GM21786 (cell line): Measurements from ENCODE around the gene PHF14.
A peak's percentile ranks its signal among the peaks of the same experiment; 100 is the strongest.

ENCODE experiments used
- ATAC-seq: cut with Tn5 transposase; IDR thresholded peaks from one replicate; pipeline ENCODE4 v1.9.1; 2021; ENCODE audit not compliant: unreplicated experiment

The PHF14 gene

DNA sequence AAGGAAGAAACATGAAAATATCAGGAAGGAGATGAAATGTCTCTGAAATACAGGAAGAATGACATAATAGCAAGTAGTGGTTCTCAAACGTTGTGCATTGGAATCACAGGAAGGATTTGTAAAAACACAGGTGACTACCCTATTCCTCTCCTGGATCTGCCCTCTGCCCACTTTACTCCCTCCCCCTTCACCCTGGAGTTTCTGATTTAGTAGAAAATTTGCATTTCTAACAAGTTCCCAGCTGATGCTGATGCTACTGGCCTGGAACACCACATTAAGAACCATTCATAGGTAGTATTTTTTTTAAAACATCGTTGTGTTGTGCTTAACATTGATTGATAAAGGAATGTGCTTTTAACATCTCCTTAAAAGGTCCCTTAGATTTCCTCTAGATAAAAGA is 130.9 kb downstream of the PHF14 start:
- ATAC-seq, result no peak

DNA sequence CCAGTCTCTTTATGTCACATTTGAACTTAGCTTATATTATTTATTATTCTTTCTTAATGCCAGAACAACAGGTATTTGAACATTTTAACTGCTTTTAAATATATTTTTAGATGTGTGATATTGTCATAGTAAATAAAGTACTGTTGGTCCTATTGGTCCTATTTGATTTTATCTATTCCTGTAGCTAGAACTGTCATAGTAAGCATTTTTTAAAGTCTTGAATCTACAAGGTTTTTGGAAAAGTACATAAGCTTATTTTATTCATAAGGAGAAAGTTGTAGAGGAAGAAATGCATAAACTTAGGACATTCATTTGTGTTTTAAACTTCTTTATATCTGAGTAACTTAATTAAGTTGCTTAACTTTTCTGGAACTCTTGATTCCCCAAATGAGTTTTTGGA is 136.0 kb downstream of the PHF14 start:
- ATAC-seq, result no peak

DNA sequence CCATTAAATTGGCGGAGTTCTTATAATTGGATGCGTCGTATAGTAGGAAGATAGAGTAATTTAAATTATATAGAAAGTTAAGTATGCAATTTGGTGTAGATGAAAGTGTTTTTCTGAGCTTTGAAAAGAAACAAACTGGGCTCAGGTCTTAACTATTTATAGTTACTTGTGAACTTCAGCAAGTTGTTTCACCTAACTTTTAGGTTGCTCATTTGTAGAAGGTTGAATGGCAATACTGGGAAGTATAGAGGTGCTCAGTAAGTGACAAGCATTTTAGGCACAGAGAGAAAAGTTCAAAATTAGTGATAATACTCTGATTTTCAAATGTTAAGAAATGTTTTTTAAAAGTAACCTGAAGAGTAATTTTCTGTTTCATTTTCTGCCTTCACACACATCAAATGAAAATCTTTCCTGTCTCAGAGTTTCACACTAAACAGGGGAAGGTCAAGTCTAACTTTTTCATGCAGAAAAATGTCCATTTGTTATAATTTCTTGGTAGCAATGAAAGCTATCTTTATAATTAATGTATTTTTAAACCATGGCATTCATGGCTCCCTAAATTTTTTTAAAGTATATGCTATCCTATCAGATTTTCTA is 146.5 kb downstream of the PHF14 start:
- peak; percentile 79 for ATAC-seq

DNA sequence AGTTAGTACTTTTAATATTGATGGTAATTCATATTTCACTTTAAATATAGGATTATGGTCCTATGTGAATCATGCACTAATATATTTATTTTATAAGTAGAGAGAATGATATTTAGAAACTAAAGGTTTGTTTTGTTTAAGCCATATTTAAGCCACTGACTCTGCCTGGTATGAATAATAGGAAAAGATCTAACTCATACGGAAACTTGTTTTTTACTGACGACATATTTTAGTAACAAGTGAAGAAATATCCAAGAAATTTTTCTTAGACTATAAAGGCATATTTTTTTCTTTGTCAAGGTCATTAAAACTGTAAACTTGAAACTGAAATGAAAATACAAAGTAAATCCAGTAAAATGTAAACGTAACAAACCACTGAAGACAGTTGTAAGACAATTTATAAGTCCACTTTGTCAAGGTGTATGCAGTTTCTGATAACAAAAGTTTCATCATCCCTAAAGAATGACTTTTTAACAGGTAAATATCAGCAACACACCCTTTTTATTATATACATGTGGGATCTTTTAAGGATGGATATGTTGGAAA is 147.1 kb downstream of the PHF14 start:
- ATAC-seq, result no peak

DNA sequence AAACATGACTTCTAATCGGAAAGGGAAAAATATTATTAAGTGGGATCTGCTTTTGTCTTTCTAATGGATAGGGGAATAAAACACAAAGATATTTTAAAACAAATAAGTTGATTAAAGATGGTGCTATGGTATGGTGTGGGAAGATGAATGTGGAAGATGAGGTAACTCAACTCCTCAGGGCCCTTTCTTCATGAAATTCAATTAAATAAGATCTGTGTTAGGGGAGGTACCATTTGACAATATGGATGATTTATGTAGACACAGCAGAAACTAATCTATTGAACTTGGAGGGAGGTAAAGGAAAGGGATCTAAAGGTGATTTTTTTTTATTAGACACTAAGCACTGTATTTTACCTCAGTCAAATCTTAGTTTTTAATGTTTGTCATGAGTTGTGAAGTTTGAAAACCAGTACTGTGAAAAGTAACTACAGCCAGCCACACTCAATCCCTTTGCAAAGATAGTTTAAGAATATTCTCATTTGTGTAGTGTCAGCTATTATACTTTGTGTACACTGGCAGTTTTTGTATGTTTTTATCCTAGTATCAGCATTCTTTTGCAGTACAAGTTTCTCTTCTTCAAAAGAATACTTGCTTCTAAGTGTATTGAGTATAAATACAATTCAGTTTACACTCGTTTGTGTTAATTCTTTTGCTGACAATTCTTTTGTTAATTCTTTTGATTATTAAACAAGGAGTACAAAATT is 151.3 kb downstream of the PHF14 start:
- ATAC-seq, result no peak

DNA sequence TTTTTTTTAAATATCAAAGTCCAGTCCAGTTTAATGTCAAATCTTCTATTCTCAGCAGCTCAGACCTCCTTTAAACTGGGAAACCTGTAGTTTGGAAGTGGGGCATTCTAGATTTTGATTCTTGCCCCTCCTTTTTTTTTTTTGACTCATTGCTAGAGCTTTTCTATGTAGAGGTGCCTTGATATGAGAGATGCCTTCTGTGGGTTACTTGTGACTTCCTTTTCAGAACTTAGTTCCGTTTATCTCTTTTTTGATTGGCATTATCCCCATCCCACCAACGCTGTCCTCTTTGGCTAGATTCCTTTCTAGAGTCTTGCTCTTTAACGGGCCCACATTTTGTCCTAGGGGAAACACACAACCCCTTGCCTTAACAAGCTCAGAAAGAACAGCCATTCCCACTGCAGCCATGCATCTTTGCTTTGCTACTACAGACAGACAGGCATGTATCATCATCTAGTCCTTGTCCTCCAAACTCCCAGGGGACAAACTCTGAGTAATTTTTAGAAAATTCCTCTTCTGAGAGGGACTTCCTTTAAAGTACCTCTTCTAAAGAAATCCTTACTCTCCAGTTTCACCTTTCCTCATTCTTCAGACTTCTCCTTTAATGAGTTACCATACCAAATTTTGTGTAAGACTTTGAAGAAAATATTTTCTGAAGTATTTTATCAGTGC is 153.6 kb downstream of the PHF14 start:
- ATAC-seq, result no peak

DNA sequence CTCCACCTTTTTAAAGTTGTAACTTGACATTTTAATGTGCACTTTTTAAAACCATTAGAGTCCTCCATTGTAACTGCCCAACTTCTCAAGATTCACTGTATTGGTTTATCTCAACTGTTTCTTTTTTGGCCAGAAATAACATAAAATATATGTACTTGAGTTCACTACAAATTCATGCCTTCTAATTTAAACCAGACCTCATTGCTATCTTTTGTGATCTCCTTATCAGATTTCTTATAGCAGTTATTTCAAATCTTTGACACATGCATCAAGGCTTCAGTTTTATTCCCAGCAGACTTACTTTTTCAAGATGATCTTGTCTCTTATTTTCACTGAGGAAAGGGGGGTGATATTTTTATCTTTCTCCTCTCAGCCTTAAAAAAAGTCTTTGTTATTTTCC is 154.3 kb downstream of the PHF14 start:
- no peak for ATAC-seq

DNA sequence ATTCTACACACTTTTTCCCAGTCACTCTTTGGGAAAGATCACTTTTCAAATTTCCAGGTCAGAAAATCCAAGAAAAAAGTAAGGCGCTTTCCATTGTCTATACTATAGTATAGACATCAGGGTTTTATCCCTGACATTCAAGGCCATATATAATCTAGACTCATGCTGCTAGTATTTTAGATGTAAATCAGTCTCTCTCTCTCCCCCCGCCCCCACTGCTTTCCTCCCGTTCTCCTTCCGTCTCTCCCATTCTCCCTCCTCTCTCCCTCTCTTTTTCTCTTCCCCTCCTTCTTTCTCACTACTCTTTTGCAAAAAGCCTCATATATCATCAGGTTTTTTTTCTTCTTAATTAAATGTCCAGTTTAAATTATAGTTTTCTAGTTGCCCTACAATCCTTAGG is 154.8 kb downstream of the PHF14 start:
- ATAC-seq, result no peak

DNA sequence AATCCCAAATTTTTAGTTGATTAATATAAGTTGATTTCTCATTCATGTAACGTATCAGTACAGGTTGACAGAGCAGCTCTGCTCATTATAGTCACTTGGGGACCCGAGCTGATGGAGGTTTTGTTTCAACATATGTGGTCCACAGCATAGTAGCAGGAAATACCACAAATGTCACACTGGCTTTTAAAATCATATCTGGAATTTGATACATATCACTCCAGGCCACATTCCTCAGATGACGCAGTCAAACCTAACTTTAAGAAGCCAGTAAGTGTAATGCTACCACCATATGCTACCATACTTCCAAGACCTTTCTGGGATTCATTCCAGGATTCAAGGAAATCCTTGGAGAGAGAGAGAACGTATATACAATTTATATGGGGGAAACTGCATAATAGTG is 156.3 kb downstream of the PHF14 start:
- ATAC-seq, result no peak

DNA sequence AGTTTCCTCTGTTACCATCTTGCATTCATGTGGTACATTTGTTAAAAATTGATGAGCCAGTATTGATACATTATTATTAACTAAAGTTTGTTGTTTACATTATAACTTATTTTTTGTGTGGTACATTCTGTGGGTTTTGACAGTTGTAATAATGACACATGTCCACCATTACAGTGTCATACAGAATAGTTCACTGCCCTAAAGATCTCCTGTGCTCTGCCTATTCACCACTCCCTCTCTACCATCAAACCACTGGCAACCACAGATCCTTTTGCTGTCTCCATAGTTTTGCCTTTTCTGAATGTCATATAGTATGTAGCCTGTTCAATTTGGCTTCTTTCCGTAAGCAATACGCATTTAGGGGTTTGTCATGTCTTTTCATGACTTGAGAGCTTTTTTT is 156.9 kb downstream of the PHF14 start:
- ATAC-seq, result no peak

DNA sequence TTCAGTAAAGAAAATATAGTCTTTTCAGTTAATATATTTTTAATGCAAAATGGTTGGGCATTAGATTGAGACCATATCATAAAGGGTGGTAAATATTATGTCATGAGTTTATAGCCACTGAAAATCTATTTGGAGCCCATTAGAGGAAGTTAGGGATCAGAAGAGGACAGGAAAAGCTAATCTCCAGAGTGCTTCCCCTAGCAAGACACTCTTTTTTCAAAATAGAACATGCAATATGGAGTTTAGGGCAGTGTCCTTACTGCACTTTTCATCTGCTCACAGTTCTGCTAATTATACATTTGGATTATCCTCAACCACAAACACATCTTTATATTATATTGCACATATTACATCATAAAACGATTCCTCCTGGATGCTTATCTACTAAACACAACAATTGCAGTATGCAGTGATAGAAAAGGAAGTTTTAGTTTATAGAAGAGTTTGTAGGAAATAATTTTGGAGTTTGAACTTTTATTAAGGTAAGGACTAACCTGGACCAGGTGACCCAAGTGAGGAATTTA is 159.8 kb downstream of the PHF14 start:
- no peak for ATAC-seq

DNA sequence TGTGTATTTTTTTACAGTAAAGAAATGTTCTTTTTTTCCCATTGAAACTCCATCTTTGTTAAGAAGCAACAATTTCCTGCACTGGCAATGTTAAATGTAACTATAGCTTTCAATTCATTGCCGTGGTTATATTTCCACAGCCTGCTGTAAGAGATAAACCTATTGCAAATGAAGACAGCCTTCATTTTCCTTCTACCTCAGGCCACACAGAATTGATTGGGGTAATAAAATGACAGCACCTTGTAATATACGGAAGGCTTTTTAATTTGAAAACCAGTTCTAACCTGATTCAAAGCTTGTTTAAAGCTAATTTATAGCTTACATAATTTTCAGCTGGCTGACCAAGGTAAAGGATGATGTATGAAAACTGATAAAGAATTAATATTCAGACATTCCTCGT is 161.9 kb downstream of the PHF14 start:
- ATAC-seq, result no peak

DNA sequence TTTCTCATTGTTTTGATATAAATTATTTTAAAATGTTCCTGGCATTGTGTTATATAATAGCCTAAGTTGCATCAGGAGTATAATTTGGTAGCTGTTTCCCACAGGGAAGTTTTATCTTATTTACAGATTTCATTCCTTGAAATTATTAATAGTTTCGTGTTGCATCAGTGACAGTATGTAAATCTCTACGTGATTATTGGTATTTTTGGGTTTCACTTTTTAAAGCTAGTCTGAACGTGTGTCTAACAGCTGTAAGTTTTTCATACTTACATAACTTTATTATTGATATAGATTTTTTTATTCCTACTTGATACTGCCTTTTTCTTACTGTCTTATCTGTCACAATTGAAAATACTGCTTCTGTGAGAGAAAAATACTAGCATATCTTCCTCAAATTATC is 167.9 kb downstream of the PHF14 start:
- no peak for ATAC-seq

DNA sequence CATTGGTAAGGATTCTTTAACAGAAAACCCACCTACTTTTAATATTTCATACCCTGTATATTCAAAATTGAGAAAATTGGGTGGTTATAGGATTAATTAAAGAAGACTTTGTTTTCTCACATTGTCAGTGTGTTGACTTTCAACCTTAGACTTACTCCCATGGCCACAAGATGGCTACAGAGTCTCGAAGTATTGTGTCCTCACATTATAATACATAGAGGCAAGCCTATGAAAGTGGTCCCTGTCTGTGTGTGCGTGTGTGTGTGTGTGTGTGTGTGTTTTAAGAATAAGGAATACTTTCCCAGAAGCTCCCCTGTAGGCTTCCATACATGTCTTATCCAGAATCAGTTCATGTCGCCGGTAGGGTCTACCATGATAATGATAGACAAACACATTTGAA is 180.0 kb downstream of the PHF14 start:
- ATAC-seq, result no peak

DNA sequence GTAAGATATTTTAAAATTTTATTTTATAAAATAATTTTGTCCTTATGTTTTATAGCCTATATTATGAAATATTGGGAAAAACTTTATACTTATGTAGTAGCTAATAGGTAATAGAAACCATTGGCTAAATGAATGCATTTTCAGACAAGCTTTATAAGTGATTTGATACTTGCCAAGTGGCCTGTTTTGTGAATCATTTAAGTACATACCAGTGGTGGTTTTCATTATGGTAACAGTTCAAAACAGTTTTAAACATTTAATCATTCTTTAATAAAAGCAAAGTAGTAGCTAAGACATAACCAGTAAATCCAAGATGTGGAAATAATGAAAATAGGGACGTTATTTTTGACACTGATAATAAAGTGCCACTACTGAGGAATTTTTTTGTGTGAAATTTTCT is 182.2 kb downstream of the PHF14 start:
- ATAC-seq, result no peak

DNA sequence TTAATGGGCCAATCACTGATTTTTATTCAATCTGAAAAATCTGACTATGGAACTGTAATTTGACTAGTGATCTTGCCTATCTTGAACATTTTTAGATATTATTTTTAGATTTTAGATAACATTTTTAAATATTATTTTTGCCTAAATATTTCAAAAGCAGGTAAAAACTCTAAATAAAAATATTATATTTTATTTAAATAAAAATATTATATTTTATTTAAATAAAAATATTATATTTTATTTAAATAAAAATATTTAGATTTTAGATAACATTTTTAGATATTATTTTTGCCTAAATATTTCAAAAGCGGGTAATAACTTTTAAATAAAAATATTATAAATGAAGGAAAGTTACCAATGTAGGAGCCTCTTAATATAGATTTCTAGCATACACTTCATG is 187.8 kb downstream of the PHF14 start:
- no peak for ATAC-seq

DNA sequence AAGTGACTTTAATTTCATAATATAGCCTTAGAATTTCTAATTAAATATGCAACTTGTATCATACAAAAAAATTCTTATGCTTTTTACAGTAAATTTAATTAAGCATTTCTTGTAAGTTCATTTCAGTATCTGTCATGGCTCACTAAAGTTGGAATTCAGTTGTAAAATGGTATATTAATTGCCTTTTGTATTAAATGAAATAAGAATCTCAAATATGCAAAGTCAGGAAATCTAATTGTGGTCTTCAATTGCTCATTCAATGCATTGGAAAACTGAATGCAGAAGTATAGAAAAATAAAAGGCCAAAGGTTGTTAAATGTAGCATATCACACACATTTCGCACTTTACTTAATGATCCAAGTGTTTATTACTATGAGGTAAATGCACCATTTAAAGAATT is 189.5 kb downstream of the PHF14 start:
- ATAC-seq, result no peak

DNA sequence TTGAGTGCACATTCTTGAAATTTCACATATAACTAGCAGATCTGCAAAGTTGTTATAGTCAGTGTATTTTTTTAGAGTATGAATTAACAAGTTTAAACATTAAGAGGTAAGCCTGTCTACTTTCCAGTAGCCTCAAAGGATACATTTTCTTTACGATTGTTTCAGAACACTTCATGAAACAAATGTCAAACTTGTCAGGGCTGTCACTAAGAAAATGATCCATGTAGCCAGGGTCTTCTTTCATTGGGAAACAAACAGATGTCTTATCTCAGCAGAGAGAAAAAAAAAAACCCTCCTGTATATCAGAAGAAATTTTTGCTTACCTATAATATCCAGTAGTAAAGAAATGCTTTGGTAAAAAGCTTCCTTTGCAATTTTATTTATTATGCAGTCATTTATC is 192.4 kb downstream of the PHF14 start:
- ATAC-seq, result no peak

DNA sequence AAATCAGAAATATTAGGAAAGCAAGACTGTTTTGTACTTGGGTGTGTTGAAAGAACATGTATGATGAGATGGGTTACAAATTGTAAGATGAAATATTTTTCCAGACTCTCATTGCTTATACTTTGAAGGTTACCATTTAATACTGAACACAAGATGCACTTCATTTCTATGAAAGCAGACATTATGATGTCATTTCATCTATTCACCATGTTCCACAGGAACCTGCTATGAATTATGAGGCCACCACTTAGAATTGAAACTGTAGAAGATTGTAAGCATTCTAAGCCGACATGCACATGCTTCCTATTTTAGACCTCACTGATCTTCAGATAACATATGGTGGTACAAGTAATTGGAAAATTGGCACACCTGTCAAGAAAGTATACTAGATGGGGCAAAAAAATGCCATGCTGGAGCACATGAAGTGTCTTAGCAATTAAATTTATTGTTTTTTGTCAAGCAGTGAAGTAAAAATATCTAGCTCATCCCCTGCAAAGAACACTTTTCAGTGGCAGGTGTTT is 195.0 kb downstream of the PHF14 start:
- ATAC-seq, result no peak

DNA sequence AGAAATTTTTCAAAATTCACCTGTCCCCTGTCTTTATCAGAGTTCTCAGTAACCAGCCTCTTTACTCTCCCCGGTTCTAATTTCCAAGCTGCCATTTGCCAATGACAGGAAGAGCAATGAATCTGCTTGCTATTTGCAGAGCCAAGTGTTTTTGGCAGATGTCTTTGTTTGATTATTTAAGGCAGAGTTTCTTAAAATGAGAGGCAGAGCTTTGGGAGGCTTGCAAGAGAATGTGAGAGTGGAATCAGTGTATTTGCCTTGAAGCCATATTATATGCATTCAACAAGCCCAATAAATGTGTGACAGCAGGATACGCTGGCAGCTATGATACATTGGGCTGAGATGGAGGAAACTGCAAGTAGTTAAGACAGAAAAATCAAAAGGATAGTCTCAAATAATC is 196.5 kb downstream of the PHF14 start:
- no peak for ATAC-seq

DNA sequence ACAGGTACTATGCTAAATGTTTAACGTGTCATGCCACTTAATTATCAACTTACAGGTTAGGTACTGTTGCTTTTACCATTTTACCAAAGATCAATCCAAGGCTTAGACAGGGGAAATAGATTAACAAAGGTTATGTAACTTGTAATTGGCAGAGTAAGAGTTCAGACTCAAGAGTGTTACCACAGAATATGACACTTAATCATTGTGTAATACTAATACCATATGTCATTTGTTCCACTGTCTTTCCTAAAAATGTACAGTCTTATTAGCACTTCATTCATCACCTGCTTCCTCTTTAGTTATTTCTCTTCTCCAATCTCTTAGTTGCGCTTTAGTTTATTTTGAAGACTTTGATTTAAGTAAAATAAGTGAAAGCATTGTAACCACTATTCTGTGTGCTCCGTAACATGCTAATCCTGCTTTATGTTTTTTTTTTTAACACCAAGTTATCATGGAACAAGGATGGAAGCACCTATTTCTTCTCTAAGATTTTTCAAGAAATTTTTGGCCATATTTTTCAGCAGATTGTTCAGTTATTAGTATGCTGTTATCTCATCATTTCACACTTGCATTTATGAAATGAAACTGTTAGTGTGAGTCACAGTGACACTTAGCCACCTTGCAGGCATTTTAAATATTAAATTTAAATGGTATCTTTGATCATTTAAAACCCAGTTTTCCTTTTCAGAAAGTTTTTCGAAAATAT is 197.3 kb downstream of the PHF14 start:
- ATAC-seq, result no peak
